HG03457 (cell line): ENCODE data around the gene THSD4.
"Not testable (repeated sequence)": the region's sequence is repeated elsewhere in the genome, so short reads cannot be mapped to it uniquely, and the experiment has no call there.

Experiments used
- ATAC-seq: cut with Tn5 transposase; IDR thresholded peaks from one replicate; pipeline ENCODE4 v1.9.1; 2021; ENCODE audit warnings: moderate number of reproducible peaks; ENCODE audit not compliant: unreplicated experiment

THSD4 gene

GRCh38 chr15:71718116-71718910, 603.0 kb downstream of the THSD4 start:
- ATAC-seq = no peak

GRCh38 chr15:71723344-71723743, 608.1 kb downstream of the THSD4 start:
- ATAC-seq = no peak

GRCh38 chr15:71725207-71725955, 610.1 kb downstream of the THSD4 start:
- not testable (repeated sequence) for ATAC-seq

GRCh38 chr15:71728881-71729280, 613.6 kb downstream of the THSD4 start:
- no peak for ATAC-seq

GRCh38 chr15:71729319-71729718, 614.0 kb downstream of the THSD4 start:
- ATAC-seq = no peak

- no peak for ATAC-seq
Measured at GRCh38 chr15:71730277-71731144, 615.2 kb downstream of the THSD4 start.

GRCh38 chr15:71732636-71733035, 617.4 kb downstream of the THSD4 start:
- no peak for ATAC-seq

GRCh38 chr15:71733122-71733521, 617.9 kb downstream of the THSD4 start:
- no peak for ATAC-seq

GRCh38 chr15:71734709-71735384, 619.6 kb downstream of the THSD4 start:
- no peak for ATAC-seq

GRCh38 chr15:71735385-71735757, 620.1 kb downstream of the THSD4 start:
- no peak for ATAC-seq

GRCh38 chr15:71736286-71736947, 621.1 kb downstream of the THSD4 start:
- ATAC-seq = no peak

- no peak for ATAC-seq
Measured at GRCh38 chr15:71737761-71738160, 622.5 kb downstream of the THSD4 start.

GRCh38 chr15:71739355-71739754, 624.1 kb downstream of the THSD4 start:
- ATAC-seq = no peak

- no peak for ATAC-seq
Measured at GRCh38 chr15:71742964-71743363, 627.7 kb downstream of the THSD4 start.

GRCh38 chr15:71743861-71744382, 628.7 kb downstream of the THSD4 start:
- no peak for ATAC-seq

- ATAC-seq = no peak
Measured at GRCh38 chr15:71746719-71747118, 631.4 kb downstream of the THSD4 start.

GRCh38 chr15:71747128-71748083, 632.1 kb downstream of the THSD4 start:
- no peak for ATAC-seq

- ATAC-seq = no peak
Measured at GRCh38 chr15:71748293-71748718, 633.0 kb downstream of the THSD4 start.

GRCh38 chr15:71749500-71749899, 634.2 kb downstream of the THSD4 start:
- ATAC-seq = no peak
